Measurements from ENCODE around the gene THEMIS2. TPM values are rescaled to one million over a fixed set of nuclear protein-coding genes. Genes with fewer than 3 reads are reported as not detected.
A peak's percentile ranks its signal among the peaks of the same experiment; 100 is the strongest.
"Not testable (repeated sequence)": the region's sequence is repeated elsewhere in the genome, so short reads cannot be mapped to it uniquely, and the experiment has no call there.

The THEMIS2 gene
- total and polyA plus RNA-seq, 5 donors from 2014 or later = 37.9 to 69.9 (median 59.2) TPM

DNA sequence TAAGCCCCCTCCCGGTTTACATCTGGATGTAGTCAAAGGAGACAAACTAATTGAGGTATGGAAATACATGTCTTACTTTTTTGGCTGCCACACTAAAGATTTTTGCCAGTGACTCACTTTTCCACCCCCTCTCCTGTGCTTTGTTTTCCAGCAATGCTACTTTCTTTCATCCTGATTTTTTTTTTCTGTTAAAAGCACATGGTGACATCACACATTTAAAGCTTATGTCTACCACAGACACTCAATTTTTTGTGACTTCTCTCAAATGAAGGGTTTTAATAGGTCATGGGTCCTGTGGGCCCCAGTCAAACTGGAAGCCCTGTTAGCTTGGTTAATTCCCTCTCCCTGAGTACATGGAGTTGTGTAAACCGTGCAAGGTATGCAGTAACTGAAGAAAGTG, 39.6 kb upstream of the THEMIS2 start:
- H3K4me1 Mint-ChIP-seq = peaks cover 12 to 56% (median 39%) of the 10 kb centered on the region in 4 donors
- peaks cover 0 to 2% (median 0%) of the 10 kb centered on the region in 7 donors for H3K9me3 Mint-ChIP-seq
- H3K4me3 Mint-ChIP-seq = peak overlapping the region; percentile 94 to 98 (median 96)
- H3K36me3 Mint-ChIP-seq = peaks cover 4% of the 10 kb centered on the region
- H3K4me1 ChIP-seq (ENCODE audit: control insufficient read depth, insufficient read depth, low read length, poor library complexity, severe bottlenecking) = peaks cover 17% of the 10 kb centered on the region
- no peaks in the 10 kb centered on the region for H3K27me3 ChIP-seq (ENCODE audit: control insufficient read depth, insufficient read depth, low read length)
- H3K27ac Mint-ChIP-seq = peak overlapping the region in 1 of 3 donors; percentile 92
- no peaks in the 10 kb centered on the region for H3K9me3 ChIP-seq (ENCODE audit: control insufficient read depth in 2 of 2, low read length in 2 of 2)
- DNase-seq (no peak), ATAC-seq (ENCODE audit: low read depth in 2 of 2) (no peak)
- no peaks in the 10 kb centered on the region for H3K27me3 Mint-ChIP-seq
- H3K4me3 ChIP-seq (ENCODE audit: low read depth, low read length) = no peak overlapping the region
- H3K36me3 ChIP-seq (ENCODE audit: control insufficient read depth, insufficient read depth, low read length) = peaks cover 35% of the 10 kb centered on the region
- H3K27ac ChIP-seq (ENCODE audit: insufficient read depth, low read length, poor library complexity, severe bottlenecking) = peak overlapping the region; percentile 17

DNA sequence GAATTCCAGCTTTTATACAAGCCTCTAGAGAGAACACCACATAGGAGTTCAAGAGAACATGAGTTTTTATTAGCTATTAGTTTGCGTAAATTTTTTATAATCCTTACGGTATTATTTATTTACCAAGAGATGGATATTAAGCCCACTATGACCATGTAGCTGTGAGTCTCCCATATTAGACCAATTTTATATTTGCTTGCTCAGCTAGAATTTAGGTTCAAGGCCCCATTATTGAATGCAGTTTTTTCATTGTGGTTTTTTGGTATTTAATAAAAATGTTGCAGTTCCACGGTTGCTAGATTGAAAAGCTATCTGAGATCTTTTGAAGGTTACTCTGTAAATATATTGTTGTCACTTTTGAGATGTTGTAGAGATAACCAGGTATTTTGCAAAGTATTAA, 38.9 kb upstream of the THEMIS2 start:
- Mint-ChIP-seq H3K36me3 (peaks cover 4% of the 10 kb centered on the region), H3K4me1 (peaks cover 12 to 56% (median 39%) of the 10 kb centered on the region in 4 donors), H3K27ac (peak overlapping the region in 1 of 3 donors; percentile 60), H3K27me3 (no peaks in the 10 kb centered on the region), H3K4me3 (peak overlapping the region in 1 of 4 donors; percentile 28), H3K9me3 (peaks cover 0 to 2% (median 0%) of the 10 kb centered on the region in 7 donors)
- no peak overlapping the region for H3K27ac ChIP-seq (ENCODE audit: insufficient read depth, low read length, poor library complexity, severe bottlenecking)
- no peaks in the 10 kb centered on the region for H3K27me3 ChIP-seq (ENCODE audit: control insufficient read depth, insufficient read depth, low read length)
- H3K9me3 ChIP-seq (ENCODE audit: control insufficient read depth in 2 of 2, low read length in 2 of 2) = no peaks in the 10 kb centered on the region
- DNase-seq (no peak), ATAC-seq (ENCODE audit: low read depth in 2 of 2) (no peak)
- H3K4me3 ChIP-seq (ENCODE audit: low read depth, low read length) = no peak overlapping the region
- peaks cover 17% of the 10 kb centered on the region for H3K4me1 ChIP-seq (ENCODE audit: control insufficient read depth, insufficient read depth, low read length, poor library complexity, severe bottlenecking)
- peaks cover 37% of the 10 kb centered on the region for H3K36me3 ChIP-seq (ENCODE audit: control insufficient read depth, insufficient read depth, low read length)

DNA sequence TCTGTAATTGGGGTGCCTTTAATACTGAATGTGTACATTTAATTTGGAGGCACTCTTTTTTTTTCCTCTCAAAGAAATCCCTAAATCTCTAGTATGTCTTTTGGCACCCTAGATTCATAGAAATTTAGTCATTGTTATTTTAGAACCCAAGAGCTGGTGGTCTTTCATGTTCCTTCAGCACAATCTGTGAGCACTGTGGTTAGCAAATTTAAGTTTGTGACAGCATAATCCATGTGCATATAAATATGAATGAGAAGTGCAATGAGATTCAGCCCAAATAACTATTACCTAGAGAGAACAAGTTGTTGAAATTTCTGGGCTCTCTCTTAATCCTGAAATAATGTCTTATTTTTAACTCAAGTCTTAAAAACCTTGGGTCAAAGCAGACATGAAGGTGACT, 37.3 kb upstream of the THEMIS2 start:
- DNase-seq (no peak), ATAC-seq (ENCODE audit: low read depth in 2 of 2) (no peak)
- no peaks in the 10 kb centered on the region for H3K27me3 ChIP-seq (ENCODE audit: control insufficient read depth, insufficient read depth, low read length)
- Mint-ChIP-seq H3K27me3 (no peaks in the 10 kb centered on the region), H3K4me1 (peaks cover 12 to 55% (median 37%) of the 10 kb centered on the region in 4 donors), H3K4me3 (no peak overlapping the region), H3K9me3 (peaks cover 0 to 2% (median 0%) of the 10 kb centered on the region in 7 donors), H3K27ac (peak overlapping the region in 1 of 3 donors; percentile 60), H3K36me3 (peaks cover 9% of the 10 kb centered on the region)
- H3K9me3 ChIP-seq (ENCODE audit: control insufficient read depth in 2 of 2, low read length in 2 of 2) = no peaks in the 10 kb centered on the region
- H3K27ac ChIP-seq (ENCODE audit: insufficient read depth, low read length, poor library complexity, severe bottlenecking) = peak overlapping the region; percentile 44
- no peak overlapping the region for H3K4me3 ChIP-seq (ENCODE audit: low read depth, low read length)
- peaks cover 47% of the 10 kb centered on the region for H3K36me3 ChIP-seq (ENCODE audit: control insufficient read depth, insufficient read depth, low read length)
- H3K4me1 ChIP-seq (ENCODE audit: control insufficient read depth, insufficient read depth, low read length, poor library complexity, severe bottlenecking) = peaks cover 17% of the 10 kb centered on the region

DNA sequence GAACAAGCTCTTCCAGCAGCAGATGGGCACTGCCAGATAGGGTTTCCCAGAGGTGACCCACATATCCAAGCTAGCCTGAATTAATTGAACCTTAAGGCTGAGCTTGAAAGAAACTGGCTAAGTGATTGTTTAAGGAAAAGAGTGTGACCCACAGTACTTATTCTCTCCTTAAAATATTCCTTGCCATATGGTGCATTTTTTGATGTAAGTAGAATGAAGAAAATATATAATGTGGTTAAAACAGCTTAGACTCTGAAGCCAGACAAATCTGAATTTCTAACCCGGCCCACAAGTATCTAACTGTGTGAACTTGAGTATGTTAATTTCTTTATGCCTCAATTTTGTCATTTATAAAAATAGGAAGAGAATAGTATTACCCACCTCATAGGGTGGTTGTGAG, 36.8 kb upstream of the THEMIS2 start:
- H3K36me3 ChIP-seq (ENCODE audit: control insufficient read depth, insufficient read depth, low read length) = peaks cover 52% of the 10 kb centered on the region
- Mint-ChIP-seq H3K4me1 (peaks cover 12 to 52% (median 37%) of the 10 kb centered on the region in 4 donors), H3K9me3 (peaks cover 0 to 2% (median 0%) of the 10 kb centered on the region in 7 donors), H3K27ac (peak overlapping the region in 2 of 3 donors; percentile 20 to 53), H3K36me3 (peaks cover 14% of the 10 kb centered on the region), H3K27me3 (no peaks in the 10 kb centered on the region), H3K4me3 (no peak overlapping the region)
- ATAC-seq (ENCODE audit: low read depth in 2 of 2) (no peak), DNase-seq (no peak)
- H3K4me1 ChIP-seq (ENCODE audit: control insufficient read depth, insufficient read depth, low read length, poor library complexity, severe bottlenecking) = peaks cover 17% of the 10 kb centered on the region
- no peak overlapping the region for H3K4me3 ChIP-seq (ENCODE audit: low read depth, low read length)
- H3K27me3 ChIP-seq (ENCODE audit: control insufficient read depth, insufficient read depth, low read length) = no peaks in the 10 kb centered on the region
- no peaks in the 10 kb centered on the region for H3K9me3 ChIP-seq (ENCODE audit: control insufficient read depth in 2 of 2, low read length in 2 of 2)
- H3K27ac ChIP-seq (ENCODE audit: insufficient read depth, low read length, poor library complexity, severe bottlenecking) = peak overlapping the region; percentile 44

DNA sequence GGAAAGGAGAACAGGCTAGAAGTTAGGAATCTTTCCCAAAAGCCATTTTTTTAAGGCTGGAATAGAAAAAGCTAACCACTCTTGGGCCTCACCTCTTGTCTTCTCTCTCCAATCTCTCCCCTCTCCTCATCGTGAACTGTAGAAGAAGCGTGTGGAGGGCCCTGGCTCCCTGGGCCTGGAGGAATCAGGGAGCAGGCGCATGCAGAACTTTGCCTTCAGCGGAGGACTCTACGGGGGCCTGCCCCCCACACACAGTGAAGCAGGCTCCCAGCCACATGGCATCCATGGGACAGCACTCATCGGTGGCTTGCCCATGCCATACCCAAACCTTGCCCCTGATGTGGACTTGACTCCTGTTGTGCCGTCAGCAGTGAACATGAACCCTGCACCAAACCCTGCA, 22.4 kb upstream of the THEMIS2 start:
- DNase-seq (no peak), ATAC-seq (ENCODE audit: low read depth in 2 of 2) (no peak)
- Histone ChIP-seq H3K9me3 (ENCODE audit: control insufficient read depth in 2 of 2, low read length in 2 of 2) (no peaks in the 10 kb centered on the region), H3K4me3 (ENCODE audit: low read depth, low read length) (no peak overlapping the region), H3K4me1 (ENCODE audit: control insufficient read depth, insufficient read depth, low read length, poor library complexity, severe bottlenecking) (no peaks in the 10 kb centered on the region), H3K27ac (ENCODE audit: insufficient read depth, low read length, poor library complexity, severe bottlenecking) (no peak overlapping the region), H3K27me3 (ENCODE audit: control insufficient read depth, insufficient read depth, low read length) (no peaks in the 10 kb centered on the region), H3K36me3 (ENCODE audit: control insufficient read depth, insufficient read depth, low read length) (peaks cover 57% of the 10 kb centered on the region)
- H3K27ac Mint-ChIP-seq = peak overlapping the region in 1 of 3 donors; percentile 15
- peak overlapping the region in 1 of 4 donors; percentile 71 for H3K4me3 Mint-ChIP-seq
- H3K27me3 Mint-ChIP-seq = no peaks in the 10 kb centered on the region
- peaks cover 32% of the 10 kb centered on the region for H3K36me3 Mint-ChIP-seq
- no peaks in the 10 kb centered on the region for H3K9me3 Mint-ChIP-seq
- H3K4me1 Mint-ChIP-seq = peaks cover 0 to 5% (median 1%) of the 10 kb centered on the region in 4 donors

DNA sequence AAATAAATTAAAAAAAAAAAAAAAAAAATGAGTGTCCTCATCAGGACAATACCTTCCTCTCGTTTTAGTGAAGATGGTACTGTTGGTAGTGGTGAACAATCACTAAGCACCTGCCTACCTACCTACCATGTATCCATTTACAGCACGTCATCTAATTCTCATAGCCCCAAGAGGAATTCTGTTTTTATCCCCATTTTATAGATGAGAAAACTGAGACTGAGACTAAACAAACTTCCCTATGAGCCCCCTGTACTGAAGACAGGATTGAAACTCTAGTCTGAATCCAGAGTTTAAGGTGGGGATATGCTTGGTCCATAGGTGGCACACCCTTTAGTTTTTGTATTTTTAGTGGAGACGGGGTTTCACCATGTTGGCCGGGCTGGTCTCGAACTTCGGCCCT, 17.3 kb upstream of the THEMIS2 start:
- H3K9me3 ChIP-seq (ENCODE audit: control insufficient read depth in 2 of 2, low read length in 2 of 2) = no peaks in the 10 kb centered on the region
- H3K27me3 Mint-ChIP-seq = no peaks in the 10 kb centered on the region
- H3K4me3 Mint-ChIP-seq = no peak overlapping the region
- H3K36me3 Mint-ChIP-seq = peaks cover 6% of the 10 kb centered on the region
- H3K4me1 ChIP-seq (ENCODE audit: control insufficient read depth, insufficient read depth, low read length, poor library complexity, severe bottlenecking) = peaks cover 4% of the 10 kb centered on the region
- H3K36me3 ChIP-seq (ENCODE audit: control insufficient read depth, insufficient read depth, low read length) = peaks cover 17% of the 10 kb centered on the region
- H3K4me1 Mint-ChIP-seq = peaks cover 0 to 13% (median 3%) of the 10 kb centered on the region in 4 donors
- no peaks in the 10 kb centered on the region for H3K27me3 ChIP-seq (ENCODE audit: control insufficient read depth, insufficient read depth, low read length)
- no peak overlapping the region for H3K4me3 ChIP-seq (ENCODE audit: low read depth, low read length)
- DNase-seq (no peak), ATAC-seq (ENCODE audit: low read depth in 2 of 2) (no peak)
- H3K27ac ChIP-seq (ENCODE audit: insufficient read depth, low read length, poor library complexity, severe bottlenecking) = no peak overlapping the region
- no peak overlapping the region for H3K27ac Mint-ChIP-seq
- no peaks in the 10 kb centered on the region for H3K9me3 Mint-ChIP-seq

DNA sequence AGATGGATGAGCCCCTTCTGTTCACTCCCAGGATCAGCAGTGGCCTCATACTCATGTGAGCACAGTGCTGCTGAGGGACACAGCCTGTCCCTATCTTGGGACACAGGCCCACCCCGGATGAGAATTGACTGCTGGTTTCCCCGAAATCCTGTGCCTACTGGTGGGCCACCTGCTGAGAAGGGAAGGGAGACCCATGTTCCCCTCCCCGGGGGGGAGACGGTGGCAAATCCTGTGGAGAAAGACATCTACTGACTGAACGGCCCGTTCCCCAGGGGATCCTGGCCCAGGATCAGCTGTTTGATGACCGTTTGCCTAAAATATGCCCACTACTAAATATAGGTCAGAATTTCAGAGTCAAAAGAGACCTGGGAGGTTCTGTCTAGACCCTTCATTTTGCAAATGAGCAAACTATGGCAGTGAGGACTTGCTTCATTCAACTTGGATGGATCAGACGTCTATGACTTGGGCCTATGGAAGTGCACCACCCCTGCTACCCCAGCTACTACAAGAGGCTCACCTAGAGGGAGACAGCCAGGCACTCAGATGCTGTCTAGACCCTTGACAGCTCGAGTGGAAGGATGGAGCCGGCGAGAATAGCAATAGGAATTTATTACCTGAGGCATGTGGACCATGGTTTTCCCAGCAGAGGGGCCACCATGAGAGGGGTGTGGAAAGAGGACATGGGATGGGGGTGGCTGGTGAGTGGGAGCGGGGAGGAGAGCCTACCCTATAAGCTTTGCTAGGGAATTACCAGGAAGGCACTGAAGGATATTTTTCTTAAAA, 15.6 kb upstream of the THEMIS2 start:
- DNase-seq (no peak), ATAC-seq (ENCODE audit: low read depth in 2 of 2) (no peak)
- Histone ChIP-seq H3K27ac (ENCODE audit: insufficient read depth, low read length, poor library complexity, severe bottlenecking) (no peak overlapping the region), H3K4me1 (ENCODE audit: control insufficient read depth, insufficient read depth, low read length, poor library complexity, severe bottlenecking) (peaks cover 4% of the 10 kb centered on the region), H3K36me3 (ENCODE audit: control insufficient read depth, insufficient read depth, low read length) (peaks cover 1% of the 10 kb centered on the region), H3K9me3 (ENCODE audit: control insufficient read depth in 2 of 2, low read length in 2 of 2) (no peaks in the 10 kb centered on the region), H3K27me3 (ENCODE audit: control insufficient read depth, insufficient read depth, low read length) (no peaks in the 10 kb centered on the region), H3K4me3 (ENCODE audit: low read depth, low read length) (no peak overlapping the region)
- Mint-ChIP-seq H3K27ac (peak overlapping the region in 1 of 3 donors; percentile 32), H3K4me3 (no peak overlapping the region), H3K27me3 (no peaks in the 10 kb centered on the region), H3K4me1 (peaks cover 0 to 13% (median 3%) of the 10 kb centered on the region in 4 donors), H3K36me3 (no peaks in the 10 kb centered on the region), H3K9me3 (no peaks in the 10 kb centered on the region)

DNA sequence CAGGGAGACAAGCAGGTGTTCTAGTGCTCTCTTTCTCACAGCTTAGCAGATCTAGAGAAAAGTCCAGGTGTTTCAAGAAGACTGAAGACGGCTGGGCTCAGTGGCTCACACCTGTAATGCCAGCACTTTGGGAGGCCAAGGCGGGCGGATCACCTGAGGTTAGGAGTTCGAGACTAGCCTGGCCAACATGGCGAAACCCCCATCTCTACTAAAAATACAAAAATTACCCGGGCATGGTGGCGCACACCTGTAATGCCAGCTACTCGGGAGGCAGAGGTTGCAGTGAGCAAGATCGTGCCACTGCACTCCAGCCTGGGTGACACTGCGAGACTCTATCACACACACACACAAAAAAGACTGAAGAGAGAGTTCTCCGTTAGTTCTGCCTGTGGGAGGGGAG, 14.8 kb upstream of the THEMIS2 start:
- Mint-ChIP-seq H3K4me1 (peaks cover 0 to 18% (median 4%) of the 10 kb centered on the region in 4 donors), H3K27ac (peak overlapping the region in 1 of 3 donors; percentile 65)
- not testable (repeated sequence) for H3K4me1 ChIP-seq (ENCODE audit: control insufficient read depth, insufficient read depth, low read length, poor library complexity, severe bottlenecking); H3K36me3 Mint-ChIP-seq; ATAC-seq (ENCODE audit: low read depth in 2 of 2); H3K4me3 ChIP-seq (ENCODE audit: low read depth, low read length); DNase-seq; H3K27me3 ChIP-seq (ENCODE audit: control insufficient read depth, insufficient read depth, low read length); H3K27ac ChIP-seq (ENCODE audit: insufficient read depth, low read length, poor library complexity, severe bottlenecking); H3K36me3 ChIP-seq (ENCODE audit: control insufficient read depth, insufficient read depth, low read length); H3K27me3 Mint-ChIP-seq; H3K4me3 Mint-ChIP-seq; H3K9me3 Mint-ChIP-seq; H3K9me3 ChIP-seq (ENCODE audit: control insufficient read depth in 2 of 2, low read length in 2 of 2)
